WTC11 (cell line): ENCODE results near the gene CAMK2G. TPM values are rescaled to one million over a fixed set of nuclear protein-coding genes. Genes with fewer than 3 reads are reported as not detected.

Experiments used
- ATAC-seq: fragments of 200-7000 bp; cut with Tn5 transposase; 2 replicates; pipeline ENCODE4 v1.10.0; 2021; ENCODE audit warnings: mild to moderate bottlenecking, moderate library complexity
- CTCF ChIA-PET: fragments of 300-600 bp; sonication (Branson Sonifier 250); formaldehyde crosslinking; loops from one replicate; lab custom pipeline; 2021; ENCODE audit warnings: antibody characterized with exemption; lab: Charles Lee
- POLR2A ChIA-PET: fragments of 350-600 bp; sonication (Branson Sonifier 250); formaldehyde crosslinking; loops from one replicate; lab custom pipeline; 2021; ENCODE audit warnings: antibody characterized with exemption; lab: Charles Lee
- DNase-seq: peaks from one replicate; pipeline ENCODE4 v3.0.0; 2021; ENCODE audit warnings: low spot score
- H3K27ac Mint-ChIP-seq: 2 replicates; pipeline ENCODE4 v1.8.0; 2021; ENCODE audit warnings: mixed read lengths
- H3K27me3 Mint-ChIP-seq: 2 replicates; pipeline ENCODE4 v1.8.0; 2021; ENCODE audit warnings: low read depth, mild to moderate bottlenecking, moderate library complexity, mixed read lengths
- H3K36me3 Mint-ChIP-seq: 2 replicates; pipeline ENCODE4 v1.8.0; 2021; ENCODE audit warnings: mixed read lengths
- H3K4me1 Mint-ChIP-seq: 2 replicates; pipeline ENCODE4 v1.8.0; 2022; ENCODE audit warnings: mixed read lengths
- H3K4me3 Mint-ChIP-seq: 2 replicates; pipeline ENCODE4 v1.8.0; 2021; ENCODE audit warnings: mild to moderate bottlenecking, moderate library complexity, mixed read lengths
- H3K9me3 Mint-ChIP-seq: 2 replicates; pipeline ENCODE4 v1.8.0; 2021; ENCODE audit warnings: mixed read lengths
- MXD4 ChIP-seq: fragments of 250-450 bp; sonication (Bioruptor Pico); IDR thresholded peaks from 2 replicates; pipeline ENCODE4 v1.8.0; 2021; ENCODE audit warnings: mild to moderate bottlenecking, moderate library complexity, borderline replicate concordance
- NFATC4 ChIP-seq: fragments of 250-450 bp; sonication (Bioruptor Pico); IDR thresholded peaks from 2 replicates; pipeline ENCODE4 v1.9.0; 2021; ENCODE audit warnings: mild to moderate bottlenecking
- NR1H2 ChIP-seq: sonication (generic); formaldehyde crosslinking; IDR thresholded peaks from 2 replicates; pipeline ENCODE4 v1.9.0; 2021; ENCODE audit warnings: mild to moderate bottlenecking, moderate library complexity, missing genetic modification reagents
- TEAD4 ChIP-seq: sonication (generic); formaldehyde crosslinking; IDR thresholded peaks from 2 replicates; pipeline ENCODE4 v1.8.0; 2022; ENCODE audit warnings: mild to moderate bottlenecking, missing genetic modification reagents
- ZNF219 ChIP-seq: sonication (generic); formaldehyde crosslinking; IDR thresholded peaks from 2 replicates; pipeline ENCODE4 v1.8.0; 2023; ENCODE audit warnings: missing genetic modification reagents, mild to moderate bottlenecking, borderline replicate concordance
- ZNF263 ChIP-seq: sonication (generic); formaldehyde crosslinking; IDR thresholded peaks from 2 replicates; pipeline ENCODE4 v1.8.1; 2022; ENCODE audit warnings: low read depth, mild to moderate bottlenecking, moderate library complexity, missing genetic modification reagents
- ZNF317 ChIP-seq: sonication (generic); formaldehyde crosslinking; IDR thresholded peaks from 2 replicates; pipeline ENCODE4 v1.8.1; 2023; ENCODE audit warnings: low read depth, mild to moderate bottlenecking, moderate library complexity, missing genetic modification reagents, borderline replicate concordance
- total RNA-seq: library from RNA; stranded (reverse); gene quantifications from 3 replicates; pipeline ENCODE4 v1.2.3, GENCODE V29; 2021
- TF ChIP-seq, protein P1 (sequence below): sonication (generic); formaldehyde crosslinking; IDR thresholded peaks from 2 replicates; pipeline ENCODE4 v1.8.0; 2022; ENCODE audit warnings: mild to moderate bottlenecking, missing genetic modification reagents
- TF ChIP-seq, protein P2 (sequence below): sonication (generic); formaldehyde crosslinking; IDR thresholded peaks from 2 replicates; pipeline ENCODE4 v1.8.1; 2022; ENCODE audit warnings: mild to moderate bottlenecking, moderate library complexity, missing genetic modification reagents
- TF ChIP-seq, protein P3 (sequence below): sonication (generic); formaldehyde crosslinking; IDR thresholded peaks from 2 replicates; pipeline ENCODE4 v1.8.0; 2023; ENCODE audit warnings: missing genetic modification reagents, mild to moderate bottlenecking, borderline replicate concordance
- TF ChIP-seq, protein P4 (sequence below): sonication (generic); formaldehyde crosslinking; IDR thresholded peaks from 2 replicates; pipeline ENCODE4 v1.8.1; 2022; ENCODE audit warnings: low read depth, missing genetic modification reagents, borderline replicate concordance
- TF ChIP-seq, protein P5 (sequence below): sonication (generic); formaldehyde crosslinking; conservative IDR thresholded peaks from 2 replicates; pipeline ENCODE4 v1.8.1; 2023; ENCODE audit warnings: mild to moderate bottlenecking, low read depth, missing genetic modification reagents, moderate library complexity
- TF ChIP-seq, protein P6 (sequence below): sonication (generic); formaldehyde crosslinking; IDR thresholded peaks from 2 replicates; pipeline ENCODE4 v1.8.0; 2022; ENCODE audit warnings: missing genetic modification reagents
- TF ChIP-seq, protein P7 (sequence below): sonication (generic); formaldehyde crosslinking; IDR thresholded peaks from 2 replicates; pipeline ENCODE4 v1.8.0; 2022; ENCODE audit warnings: mild to moderate bottlenecking, missing genetic modification reagents

Gene CAMK2G
- total RNA-seq, 1 experiment from 2014 or later: 34.9 TPM

DNA sequence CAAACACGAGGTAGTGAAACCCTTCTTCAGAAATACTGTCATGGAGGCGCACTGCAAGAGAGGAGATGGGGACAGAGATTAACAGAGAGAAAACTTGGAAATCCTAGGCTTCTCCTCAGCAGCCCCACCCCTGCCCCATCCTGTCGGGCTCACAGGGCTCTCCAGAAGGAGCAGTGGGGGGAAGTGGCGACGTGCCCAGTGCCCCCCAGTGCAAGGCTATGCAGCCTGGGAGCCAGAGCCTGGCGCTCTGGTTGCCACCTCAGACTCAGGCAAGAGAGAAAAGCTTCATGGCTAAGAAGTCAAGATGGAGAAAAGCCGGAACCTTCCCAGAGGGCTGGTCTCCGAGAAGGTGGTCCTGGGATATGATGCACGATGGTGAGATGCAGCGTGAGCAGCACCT, 21.2 kb downstream of the CAMK2G start:
- no peaks in the 10 kb centered on the region for H3K9me3 Mint-ChIP-seq
- DNase-seq: no peak
- no peak overlapping the region for H3K4me3 Mint-ChIP-seq
- ChIA-PET CTCF (interaction anchor here (4.2 to 5.2 kb wide), 2 partner anchors 26 to 88 kb away, joined by 25 to 75 read pairs; no protein-coding TSS in a partner anchor), POLR2A (no interaction called here)
- peaks cover 35% of the 10 kb centered on the region for H3K4me1 Mint-ChIP-seq
- TF ChIP-seq, protein P1, sequence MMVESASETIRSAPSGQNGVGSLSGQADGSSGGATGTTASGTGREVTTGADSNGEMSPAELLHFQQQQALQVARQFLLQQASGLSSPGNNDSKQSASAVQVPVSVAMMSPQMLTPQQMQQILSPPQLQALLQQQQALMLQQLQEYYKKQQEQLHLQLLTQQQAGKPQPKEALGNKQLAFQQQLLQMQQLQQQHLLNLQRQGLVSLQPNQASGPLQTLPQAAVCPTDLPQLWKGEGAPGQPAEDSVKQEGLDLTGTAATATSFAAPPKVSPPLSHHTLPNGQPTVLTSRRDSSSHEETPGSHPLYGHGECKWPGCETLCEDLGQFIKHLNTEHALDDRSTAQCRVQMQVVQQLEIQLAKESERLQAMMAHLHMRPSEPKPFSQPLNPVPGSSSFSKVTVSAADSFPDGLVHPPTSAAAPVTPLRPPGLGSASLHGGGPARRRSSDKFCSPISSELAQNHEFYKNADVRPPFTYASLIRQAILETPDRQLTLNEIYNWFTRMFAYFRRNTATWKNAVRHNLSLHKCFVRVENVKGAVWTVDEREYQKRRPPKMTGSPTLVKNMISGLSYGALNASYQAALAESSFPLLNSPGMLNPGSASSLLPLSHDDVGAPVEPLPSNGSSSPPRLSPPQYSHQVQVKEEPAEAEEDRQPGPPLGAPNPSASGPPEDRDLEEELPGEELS (CRISPR knock-in tag): no peak
- TF ChIP-seq, protein P2, sequence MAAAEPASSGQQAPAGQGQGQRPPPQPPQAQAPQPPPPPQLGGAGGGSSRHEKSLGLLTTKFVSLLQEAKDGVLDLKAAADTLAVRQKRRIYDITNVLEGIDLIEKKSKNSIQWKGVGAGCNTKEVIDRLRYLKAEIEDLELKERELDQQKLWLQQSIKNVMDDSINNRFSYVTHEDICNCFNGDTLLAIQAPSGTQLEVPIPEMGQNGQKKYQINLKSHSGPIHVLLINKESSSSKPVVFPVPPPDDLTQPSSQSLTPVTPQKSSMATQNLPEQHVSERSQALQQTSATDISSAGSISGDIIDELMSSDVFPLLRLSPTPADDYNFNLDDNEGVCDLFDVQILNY (CRISPR knock-in tag): no peak
- TF ChIP-seq ZNF263 (CRISPR knock-in tag) (no peak), ZNF219 (no peak), ZNF317 (CRISPR knock-in tag) (no peak), NFATC4 (no peak), NR1H2 (CRISPR knock-in tag) (no peak), MXD4 (CRISPR knock-in tag) (no peak), TEAD4 (CRISPR knock-in tag) (no peak)
- TF ChIP-seq, protein P3, sequence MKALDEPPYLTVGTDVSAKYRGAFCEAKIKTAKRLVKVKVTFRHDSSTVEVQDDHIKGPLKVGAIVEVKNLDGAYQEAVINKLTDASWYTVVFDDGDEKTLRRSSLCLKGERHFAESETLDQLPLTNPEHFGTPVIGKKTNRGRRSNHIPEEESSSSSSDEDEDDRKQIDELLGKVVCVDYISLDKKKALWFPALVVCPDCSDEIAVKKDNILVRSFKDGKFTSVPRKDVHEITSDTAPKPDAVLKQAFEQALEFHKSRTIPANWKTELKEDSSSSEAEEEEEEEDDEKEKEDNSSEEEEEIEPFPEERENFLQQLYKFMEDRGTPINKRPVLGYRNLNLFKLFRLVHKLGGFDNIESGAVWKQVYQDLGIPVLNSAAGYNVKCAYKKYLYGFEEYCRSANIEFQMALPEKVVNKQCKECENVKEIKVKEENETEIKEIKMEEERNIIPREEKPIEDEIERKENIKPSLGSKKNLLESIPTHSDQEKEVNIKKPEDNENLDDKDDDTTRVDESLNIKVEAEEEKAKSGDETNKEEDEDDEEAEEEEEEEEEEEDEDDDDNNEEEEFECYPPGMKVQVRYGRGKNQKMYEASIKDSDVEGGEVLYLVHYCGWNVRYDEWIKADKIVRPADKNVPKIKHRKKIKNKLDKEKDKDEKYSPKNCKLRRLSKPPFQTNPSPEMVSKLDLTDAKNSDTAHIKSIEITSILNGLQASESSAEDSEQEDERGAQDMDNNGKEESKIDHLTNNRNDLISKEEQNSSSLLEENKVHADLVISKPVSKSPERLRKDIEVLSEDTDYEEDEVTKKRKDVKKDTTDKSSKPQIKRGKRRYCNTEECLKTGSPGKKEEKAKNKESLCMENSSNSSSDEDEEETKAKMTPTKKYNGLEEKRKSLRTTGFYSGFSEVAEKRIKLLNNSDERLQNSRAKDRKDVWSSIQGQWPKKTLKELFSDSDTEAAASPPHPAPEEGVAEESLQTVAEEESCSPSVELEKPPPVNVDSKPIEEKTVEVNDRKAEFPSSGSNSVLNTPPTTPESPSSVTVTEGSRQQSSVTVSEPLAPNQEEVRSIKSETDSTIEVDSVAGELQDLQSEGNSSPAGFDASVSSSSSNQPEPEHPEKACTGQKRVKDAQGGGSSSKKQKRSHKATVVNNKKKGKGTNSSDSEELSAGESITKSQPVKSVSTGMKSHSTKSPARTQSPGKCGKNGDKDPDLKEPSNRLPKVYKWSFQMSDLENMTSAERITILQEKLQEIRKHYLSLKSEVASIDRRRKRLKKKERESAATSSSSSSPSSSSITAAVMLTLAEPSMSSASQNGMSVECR (CRISPR knock-in tag): no peak
- TF ChIP-seq, protein P4, sequence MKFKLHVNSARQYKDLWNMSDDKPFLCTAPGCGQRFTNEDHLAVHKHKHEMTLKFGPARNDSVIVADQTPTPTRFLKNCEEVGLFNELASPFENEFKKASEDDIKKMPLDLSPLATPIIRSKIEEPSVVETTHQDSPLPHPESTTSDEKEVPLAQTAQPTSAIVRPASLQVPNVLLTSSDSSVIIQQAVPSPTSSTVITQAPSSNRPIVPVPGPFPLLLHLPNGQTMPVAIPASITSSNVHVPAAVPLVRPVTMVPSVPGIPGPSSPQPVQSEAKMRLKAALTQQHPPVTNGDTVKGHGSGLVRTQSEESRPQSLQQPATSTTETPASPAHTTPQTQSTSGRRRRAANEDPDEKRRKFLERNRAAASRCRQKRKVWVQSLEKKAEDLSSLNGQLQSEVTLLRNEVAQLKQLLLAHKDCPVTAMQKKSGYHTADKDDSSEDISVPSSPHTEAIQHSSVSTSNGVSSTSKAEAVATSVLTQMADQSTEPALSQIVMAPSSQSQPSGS: no peak
- TF ChIP-seq, protein P5, sequence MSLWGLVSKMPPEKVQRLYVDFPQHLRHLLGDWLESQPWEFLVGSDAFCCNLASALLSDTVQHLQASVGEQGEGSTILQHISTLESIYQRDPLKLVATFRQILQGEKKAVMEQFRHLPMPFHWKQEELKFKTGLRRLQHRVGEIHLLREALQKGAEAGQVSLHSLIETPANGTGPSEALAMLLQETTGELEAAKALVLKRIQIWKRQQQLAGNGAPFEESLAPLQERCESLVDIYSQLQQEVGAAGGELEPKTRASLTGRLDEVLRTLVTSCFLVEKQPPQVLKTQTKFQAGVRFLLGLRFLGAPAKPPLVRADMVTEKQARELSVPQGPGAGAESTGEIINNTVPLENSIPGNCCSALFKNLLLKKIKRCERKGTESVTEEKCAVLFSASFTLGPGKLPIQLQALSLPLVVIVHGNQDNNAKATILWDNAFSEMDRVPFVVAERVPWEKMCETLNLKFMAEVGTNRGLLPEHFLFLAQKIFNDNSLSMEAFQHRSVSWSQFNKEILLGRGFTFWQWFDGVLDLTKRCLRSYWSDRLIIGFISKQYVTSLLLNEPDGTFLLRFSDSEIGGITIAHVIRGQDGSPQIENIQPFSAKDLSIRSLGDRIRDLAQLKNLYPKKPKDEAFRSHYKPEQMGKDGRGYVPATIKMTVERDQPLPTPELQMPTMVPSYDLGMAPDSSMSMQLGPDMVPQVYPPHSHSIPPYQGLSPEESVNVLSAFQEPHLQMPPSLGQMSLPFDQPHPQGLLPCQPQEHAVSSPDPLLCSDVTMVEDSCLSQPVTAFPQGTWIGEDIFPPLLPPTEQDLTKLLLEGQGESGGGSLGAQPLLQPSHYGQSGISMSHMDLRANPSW (CRISPR knock-in tag): no peak
- TF ChIP-seq, protein P6, sequence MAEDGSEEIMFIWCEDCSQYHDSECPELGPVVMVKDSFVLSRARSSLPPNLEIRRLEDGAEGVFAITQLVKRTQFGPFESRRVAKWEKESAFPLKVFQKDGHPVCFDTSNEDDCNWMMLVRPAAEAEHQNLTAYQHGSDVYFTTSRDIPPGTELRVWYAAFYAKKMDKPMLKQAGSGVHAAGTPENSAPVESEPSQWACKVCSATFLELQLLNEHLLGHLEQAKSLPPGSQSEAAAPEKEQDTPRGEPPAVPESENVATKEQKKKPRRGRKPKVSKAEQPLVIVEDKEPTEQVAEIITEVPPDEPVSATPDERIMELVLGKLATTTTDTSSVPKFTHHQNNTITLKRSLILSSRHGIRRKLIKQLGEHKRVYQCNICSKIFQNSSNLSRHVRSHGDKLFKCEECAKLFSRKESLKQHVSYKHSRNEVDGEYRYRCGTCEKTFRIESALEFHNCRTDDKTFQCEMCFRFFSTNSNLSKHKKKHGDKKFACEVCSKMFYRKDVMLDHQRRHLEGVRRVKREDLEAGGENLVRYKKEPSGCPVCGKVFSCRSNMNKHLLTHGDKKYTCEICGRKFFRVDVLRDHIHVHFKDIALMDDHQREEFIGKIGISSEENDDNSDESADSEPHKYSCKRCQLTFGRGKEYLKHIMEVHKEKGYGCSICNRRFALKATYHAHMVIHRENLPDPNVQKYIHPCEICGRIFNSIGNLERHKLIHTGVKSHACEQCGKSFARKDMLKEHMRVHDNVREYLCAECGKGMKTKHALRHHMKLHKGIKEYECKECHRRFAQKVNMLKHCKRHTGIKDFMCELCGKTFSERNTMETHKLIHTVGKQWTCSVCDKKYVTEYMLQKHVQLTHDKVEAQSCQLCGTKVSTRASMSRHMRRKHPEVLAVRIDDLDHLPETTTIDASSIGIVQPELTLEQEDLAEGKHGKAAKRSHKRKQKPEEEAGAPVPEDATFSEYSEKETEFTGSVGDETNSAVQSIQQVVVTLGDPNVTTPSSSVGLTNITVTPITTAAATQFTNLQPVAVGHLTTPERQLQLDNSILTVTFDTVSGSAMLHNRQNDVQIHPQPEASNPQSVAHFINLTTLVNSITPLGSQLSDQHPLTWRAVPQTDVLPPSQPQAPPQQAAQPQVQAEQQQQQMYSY (CRISPR knock-in tag): no peak
- TF ChIP-seq, protein P7, sequence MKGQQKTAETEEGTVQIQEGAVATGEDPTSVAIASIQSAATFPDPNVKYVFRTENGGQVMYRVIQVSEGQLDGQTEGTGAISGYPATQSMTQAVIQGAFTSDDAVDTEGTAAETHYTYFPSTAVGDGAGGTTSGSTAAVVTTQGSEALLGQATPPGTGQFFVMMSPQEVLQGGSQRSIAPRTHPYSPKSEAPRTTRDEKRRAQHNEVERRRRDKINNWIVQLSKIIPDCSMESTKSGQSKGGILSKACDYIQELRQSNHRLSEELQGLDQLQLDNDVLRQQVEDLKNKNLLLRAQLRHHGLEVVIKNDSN (CRISPR knock-in tag): no peak
- H3K27ac Mint-ChIP-seq: 0 out of 2 replicates have a peak overlapping the region, but pooled peaks have one; percentile 11
- no peaks in the 10 kb centered on the region for H3K27me3 Mint-ChIP-seq
- ATAC-seq: no peak
- H3K36me3 Mint-ChIP-seq: peaks cover 14% of the 10 kb centered on the region
